Stomach (tissue), 4 donors: ENCODE data around the gene EMCN.

Experiments
- CTCF ChIP-seq, 7 experiments: fragments of 450-650 bp in 4 of 7; fragments of 200-600 bp in 3 of 7; sonication (generic) in 3 of 7; IDR thresholded peaks; one replicate each; pipeline ENCODE4 v1.5.1; 2016 to 2019; ENCODE audit warnings: antibody characterized with exemption in 7 of 7, control low read depth in 2 of 7, mild to moderate bottlenecking in 1 of 7
- POLR2A ChIP-seq, 4 donors: fragments of 450-650 bp; IDR thresholded peaks; one replicate each; pipeline ENCODE4 v1.6.1; 2016; ENCODE audit warnings: antibody characterized with exemption in 4 of 4, control low read depth in 2 of 4, mild to moderate bottlenecking in 1 of 4, moderate library complexity in 1 of 4

DNA sequence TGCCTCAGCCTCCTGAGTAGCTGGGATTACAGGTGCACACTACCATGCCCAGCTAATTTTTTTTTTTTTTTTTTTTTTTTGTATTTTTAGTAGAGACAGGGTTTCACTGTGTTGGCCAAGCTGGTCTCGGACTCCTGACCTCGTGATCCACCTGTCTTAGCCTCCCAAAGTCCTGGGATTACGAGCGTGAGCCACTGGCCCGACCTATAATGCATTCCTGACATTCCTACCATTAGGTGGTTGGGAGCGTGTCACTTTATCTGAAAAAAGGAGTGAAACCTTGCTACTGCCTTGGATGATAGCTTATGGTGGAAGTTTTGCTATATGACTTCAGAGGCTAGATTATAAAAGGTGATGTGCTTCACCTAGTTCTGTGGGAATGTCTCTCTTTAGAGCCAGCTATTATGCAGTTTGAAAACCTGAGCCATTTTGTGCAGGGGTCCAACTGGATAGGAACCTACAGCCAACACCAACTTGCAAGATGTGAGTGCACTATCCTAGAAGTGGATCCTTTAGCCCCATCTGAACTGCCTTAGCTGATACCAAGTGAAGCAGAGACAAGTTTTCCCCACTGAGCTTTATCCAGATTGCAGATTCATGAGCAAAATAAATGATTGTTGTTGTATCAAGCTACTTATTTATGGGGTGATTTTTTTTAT, 29.8 kb upstream of the EMCN start:
- TF ChIP-seq CTCF (IDR thresholded peaks at IDR 0.05) (no peak), POLR2A (IDR thresholded peaks at IDR 0.05) (no peak)
